Stimulated activated CD4-positive, alpha-beta T cell treated with anti-CD3 and anti-CD28 coated beads, Interleukin-4, amount 100 ng/mL, for 4 hours (primary cell): ENCODE measurements around the gene S100A14.

ENCODE experiments used
- DNase-seq, 2 experiments: peaks; one replicate each; pipeline ENCODE4 v3.0.0-alpha.2; 2020

Gene S100A14

GRCh38 chr1:153638261-153638660 lies 22.1 kb upstream of the S100A14 start:
- no peak for DNase-seq

GRCh38 chr1:153636312-153636711 lies 20.2 kb upstream of the S100A14 start:
- no peak for DNase-seq

- no peak for DNase-seq
Measured at GRCh38 chr1:153635872-153636271, 19.7 kb upstream of the S100A14 start.

DNA sequence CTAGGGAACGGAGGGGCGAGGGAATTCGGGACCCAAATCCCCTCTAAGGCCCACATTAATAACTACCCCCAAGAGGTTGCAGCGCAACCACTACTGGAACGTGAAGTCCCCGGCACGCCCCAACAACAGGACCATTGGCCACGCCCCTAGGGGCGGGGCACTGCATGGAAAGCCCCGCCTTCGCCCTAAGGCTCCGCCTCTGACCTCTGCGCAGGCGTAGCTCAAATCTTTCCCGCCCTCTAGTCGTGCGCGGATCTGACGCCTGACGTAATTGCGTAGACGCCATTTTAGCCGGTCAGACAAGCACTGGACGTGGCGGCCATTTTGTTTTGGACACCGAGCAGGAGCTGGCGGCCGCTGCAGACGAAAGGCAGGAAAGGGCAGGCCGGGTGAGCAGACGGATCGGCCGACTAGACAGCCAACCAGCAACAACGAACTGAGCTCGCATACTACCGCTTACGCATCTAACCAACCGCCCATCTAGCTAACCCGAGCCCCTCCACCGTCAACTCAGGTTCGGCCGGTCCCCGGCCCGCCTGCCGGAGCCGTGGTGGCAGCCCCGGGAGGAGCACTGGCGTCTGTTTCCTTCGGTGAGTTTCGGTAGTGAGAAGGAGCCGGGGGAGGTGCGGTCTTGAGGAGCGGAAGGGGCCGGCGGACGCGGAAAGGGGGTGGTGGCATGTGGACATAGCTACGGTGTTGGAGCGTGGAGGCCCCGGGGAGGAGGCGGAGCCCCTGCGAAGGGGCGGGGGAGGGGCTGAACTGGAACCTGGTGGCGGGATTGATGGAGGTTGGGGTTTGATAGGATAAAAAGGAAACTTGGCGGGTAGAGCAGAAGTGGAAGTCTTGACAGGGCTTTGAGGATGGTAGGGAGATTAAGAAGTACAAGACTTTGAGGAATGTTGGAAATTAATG lies 17.9 kb upstream of the S100A14 start, which contains the start of gene CHTOP:
TSS of gene CHTOP (plus strand) at position 313 of the 912 bp plus-strand sequence. CDS start 2,523 bp downstream, outside the sequence.
- DNase-seq, result peak; percentile 92 to 96

GRCh38 chr1:153633161-153633753 lies 17.1 kb upstream of the S100A14 start:
- no peak for DNase-seq

DNA sequence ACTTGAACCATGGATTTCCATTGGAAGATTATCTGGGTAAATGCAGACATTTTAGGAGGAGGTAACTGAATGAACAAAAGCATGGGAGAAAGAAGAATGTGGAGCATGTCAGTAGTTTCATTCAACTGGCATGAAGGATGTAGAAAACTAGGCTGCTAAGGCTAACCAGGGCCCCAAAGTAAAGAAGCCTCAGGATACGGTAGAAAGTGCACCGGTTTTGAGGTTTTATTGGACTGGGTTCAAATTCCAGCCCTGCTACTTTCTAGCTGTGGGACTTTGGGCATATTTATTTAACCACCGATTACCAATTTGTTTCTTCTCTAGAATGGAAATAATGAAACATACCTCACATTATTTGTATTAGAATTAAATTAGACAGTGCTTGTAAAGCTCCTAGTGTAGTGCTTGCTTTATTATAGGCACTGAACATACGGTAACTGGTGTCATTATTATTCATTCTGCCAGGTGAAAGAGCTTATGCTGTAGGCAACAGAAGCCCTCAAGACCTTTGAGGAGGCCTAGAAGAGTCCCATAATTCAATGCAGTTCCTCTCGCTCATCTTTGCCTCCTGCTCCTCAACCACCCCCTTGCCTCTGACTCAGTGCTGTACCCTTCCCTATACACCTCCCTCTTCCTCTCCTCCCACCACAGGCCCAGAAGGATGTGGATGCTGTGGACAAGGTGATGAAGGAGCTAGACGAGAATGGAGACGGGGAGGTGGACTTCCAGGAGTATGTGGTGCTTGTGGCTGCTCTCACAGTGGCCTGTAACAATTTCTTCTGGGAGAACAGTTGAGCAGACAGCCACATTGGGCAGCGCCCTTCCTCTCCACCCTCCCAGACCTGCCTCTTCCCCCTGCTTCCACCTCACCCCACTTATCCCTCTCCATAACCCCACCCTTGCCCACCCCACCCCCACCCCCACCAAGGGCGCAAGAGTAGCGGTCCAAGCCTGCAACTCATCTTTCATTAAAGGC lies 15.2 kb upstream of the S100A14 start:
- DNase-seq, result no peak

DNA sequence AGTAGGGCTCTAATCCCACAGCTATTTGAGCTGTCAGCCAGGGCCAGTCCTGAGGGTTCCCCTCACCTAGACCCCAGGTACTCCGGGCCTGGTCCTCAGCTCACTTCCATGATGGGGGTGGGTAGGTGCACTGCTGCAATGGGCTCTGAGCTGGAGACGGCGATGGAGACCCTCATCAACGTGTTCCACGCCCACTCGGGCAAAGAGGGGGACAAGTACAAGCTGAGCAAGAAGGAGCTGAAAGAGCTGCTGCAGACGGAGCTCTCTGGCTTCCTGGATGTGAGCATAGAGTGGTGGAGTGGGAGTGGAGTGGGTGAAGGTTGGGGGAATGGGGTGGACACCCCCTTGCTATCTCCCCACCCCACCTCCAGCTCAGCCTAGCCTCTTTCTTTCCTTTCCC lies 14.3 kb upstream of the S100A14 start:
- no peak for DNase-seq

DNA sequence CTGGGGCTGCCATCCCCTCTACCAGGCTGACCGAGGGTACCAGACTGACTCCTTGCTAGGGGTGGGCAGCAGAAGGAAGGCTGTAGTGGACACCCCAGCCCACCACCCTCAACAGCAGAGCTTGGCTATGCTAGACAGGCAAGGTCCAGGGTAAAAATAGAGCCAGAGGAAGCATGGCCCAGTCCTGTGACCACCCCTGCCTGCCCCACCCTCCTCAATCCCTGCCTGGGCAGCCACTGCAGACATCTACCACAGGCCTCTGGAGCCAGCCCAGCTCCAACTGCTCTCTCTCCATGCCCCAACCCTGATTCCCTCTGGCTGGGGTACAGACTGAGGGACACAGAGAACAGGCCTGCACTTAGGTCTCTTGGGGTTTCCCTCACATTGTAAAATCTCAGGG lies 13.8 kb upstream of the S100A14 start:
- no peak for DNase-seq

GRCh38 chr1:153629343-153629665 lies 13.2 kb upstream of the S100A14 start:
- no peak for DNase-seq

GRCh38 chr1:153628638-153629342 lies 12.7 kb upstream of the S100A14 start:
- no peak for DNase-seq

DNA sequence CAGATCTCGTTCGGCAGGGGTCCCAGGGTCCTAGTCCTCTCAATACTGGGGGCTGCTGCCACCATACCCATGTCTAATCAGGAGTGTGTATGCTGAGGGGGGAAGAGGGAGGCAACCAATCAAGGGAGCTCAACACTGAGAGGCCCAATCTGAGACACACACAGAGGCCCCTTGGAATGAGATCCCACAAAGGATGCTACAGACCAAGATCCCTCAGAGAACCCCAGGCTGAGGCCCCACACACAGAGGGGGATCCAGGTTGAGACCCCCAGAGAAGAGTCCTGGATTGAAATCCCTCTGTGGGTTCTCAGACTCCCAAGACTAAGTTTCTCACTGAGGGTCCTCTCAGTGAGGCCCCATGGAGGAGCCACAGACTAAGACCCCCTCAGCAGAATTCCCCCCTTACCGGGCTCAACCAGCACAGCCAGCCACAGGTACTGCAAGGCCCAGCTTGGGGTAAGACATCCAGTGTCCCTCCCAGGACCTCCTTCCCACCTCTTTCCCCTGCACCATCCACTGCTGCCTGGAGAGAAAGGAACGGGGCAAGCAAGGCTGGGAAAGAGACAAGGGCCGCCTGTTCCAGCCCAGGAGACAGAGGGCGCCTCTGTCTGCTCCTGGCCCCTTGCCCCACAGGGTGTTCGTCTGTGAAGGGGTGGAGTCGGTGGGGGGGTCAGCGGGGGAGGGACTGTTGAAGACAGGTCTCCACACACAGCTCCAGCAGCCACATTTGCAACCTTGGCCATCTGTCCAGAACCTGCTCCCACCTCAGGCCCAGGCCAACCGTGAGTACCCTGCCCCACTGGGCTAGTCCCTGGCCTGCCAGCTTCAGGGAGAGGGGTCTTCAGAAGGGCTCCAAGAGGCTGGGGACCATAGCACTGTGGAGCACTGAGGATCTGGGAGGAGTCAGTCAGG lies 11.8 kb upstream of the S100A14 start, which contains the start of gene S100A1:
TSS of gene S100A1 (plus strand) at position 720 of the 912 bp plus-strand sequence. CDS start 2,088 bp downstream, outside the sequence.
- no peak for DNase-seq

DNA sequence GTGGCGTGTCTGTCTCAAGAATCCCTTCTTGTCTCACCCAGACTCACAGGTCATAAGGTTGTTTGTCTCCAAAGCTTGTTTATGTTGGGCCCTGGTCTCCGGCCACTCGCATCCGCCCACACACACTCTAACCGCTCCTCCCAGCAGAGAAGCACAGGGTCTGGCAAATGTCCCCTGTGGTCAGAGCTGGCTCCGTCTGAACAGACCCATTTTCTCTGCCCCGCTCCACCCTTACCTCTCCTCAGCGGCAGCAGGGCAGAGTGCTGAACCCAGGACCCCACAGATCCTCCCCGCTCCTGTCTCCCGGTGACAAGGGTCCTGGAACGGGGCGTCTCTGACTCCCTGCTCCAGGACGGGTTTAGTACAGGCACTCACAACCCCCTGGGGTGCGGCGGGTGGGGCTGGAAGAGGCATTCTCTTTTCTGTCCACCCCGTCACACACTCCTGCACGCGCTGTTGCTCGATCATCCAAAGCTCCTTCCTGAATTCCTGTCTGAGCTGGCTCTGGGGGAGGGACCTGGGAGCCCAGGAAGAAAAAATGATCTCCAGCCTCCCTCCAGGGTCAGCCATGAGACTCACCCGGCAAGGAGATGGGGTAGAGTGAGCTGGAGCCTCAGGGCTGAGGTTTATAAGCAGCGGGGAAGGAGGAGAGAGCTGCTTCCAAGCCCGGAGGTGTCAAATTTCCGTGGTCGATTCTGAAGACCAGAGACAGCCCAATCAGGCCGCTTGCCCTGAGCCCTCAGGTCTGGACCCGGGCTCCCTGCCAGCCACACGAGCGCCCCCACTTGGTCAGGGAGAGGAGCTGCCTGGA lies 11.0 kb upstream of the S100A14 start, which contains the start of gene S100A13:
TSS of gene S100A13 (minus strand) at position 602 of the 811 bp plus-strand sequence. CDS start 1,033 bp downstream, outside the sequence.
- DNase-seq, result no peak

DNA sequence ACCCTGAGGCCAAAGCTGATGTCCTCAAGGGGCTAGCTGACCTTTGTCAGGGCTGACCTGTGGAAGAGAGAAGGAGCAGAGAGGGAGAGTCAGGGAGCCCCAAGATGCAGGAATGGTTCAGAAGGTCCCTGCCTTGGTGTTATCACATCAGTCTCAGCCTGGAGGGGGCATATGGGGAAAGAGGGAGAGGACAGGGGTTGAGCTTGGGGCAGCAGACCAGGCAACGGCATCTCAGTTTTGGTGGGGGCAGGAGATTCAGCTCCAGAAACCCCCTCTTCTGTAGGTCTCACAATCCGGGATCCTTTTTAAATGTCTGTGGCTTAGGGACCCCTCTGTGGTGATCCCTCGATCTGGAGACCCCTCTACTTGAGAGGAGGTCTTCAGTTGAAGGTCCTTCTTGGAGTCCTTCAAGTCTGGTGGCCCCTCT lies 10.4 kb upstream of the S100A14 start:
- DNase-seq, result no peak

DNA sequence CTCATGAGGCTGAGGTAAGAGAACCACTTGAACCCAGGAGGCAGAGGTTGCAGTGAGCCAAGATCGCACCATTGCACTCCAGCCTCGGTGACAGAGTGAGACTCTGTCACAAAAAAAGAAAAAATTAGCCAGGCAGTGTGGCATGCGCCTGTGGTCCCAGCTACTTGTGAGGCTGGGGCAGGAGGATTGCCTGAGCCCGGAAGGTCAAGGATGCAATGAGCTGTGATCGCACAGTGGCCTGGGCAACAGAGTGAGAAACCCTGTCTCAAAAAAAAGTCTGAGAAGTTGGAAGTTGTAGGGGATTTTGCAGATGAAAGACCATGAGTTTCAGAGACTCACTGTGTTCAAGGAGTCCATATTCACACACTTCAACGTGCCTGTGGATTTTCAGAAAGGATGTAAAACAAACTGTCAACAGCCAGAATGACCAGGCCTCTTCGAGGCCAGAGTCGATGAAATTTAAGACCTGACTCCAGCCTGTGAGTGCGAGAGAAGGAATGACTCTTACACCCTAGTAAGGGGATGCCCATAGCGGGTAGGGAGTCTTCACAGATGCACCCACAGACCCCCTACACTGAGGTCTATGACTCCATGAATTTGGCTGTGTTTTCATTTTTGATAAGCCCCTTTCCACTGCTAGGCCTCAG lies 9.0 kb upstream of the S100A14 start:
- no peak for DNase-seq

DNA sequence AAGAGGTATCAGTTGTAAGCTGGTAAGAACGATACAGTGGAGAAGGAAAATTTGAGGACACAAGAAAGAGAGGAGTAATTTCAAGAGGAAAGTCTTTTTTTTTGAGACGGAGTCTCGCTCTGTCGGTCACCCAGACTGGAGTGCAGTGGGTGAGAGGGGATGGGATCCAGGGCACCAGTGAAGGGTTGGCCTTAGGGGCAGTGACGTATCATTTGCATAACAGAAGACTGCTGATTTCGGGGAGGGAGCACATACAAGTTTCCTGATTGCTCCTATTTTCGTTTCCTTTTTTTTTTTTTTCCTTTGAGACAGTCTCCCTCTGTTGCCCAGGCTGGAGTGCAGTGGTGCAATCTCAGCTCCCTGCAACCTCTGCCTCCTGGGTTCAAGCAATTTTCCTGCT lies 7.0 kb upstream of the S100A14 start:
- no peak for DNase-seq

GRCh38 chr1:153619171-153619570 lies 3.0 kb upstream of the S100A14 start:
- DNase-seq, result no peak

GRCh38 chr1:153617663-153618062 lies 1.5 kb upstream of the S100A14 start:
- DNase-seq, result no peak

- no peak for DNase-seq
Measured at GRCh38 chr1:153616917-153617311, 789 bp upstream of the S100A14 start.

GRCh38 chr1:153615406-153615805 lies 719 bp downstream of the S100A14 start:
- no peak for DNase-seq

- DNase-seq, result no peak
Measured at GRCh38 chr1:153614906-153615305, 1.2 kb downstream of the S100A14 start.
